GM12878 (cell line): ENCODE results near the gene SPRYD7. TPM values are rescaled to one million over a fixed set of nuclear protein-coding genes. Genes with fewer than 3 reads are reported as not detected.

ENCODE experiments used
- ATAC-seq: fragments of 200-7000 bp; cut with Tn5 transposase; 3 replicates; pipeline ENCODE4 v1.9.1; 2020; ENCODE audit warnings: mild to moderate bottlenecking, moderate library complexity
- BruUV-seq: library from RNA; stranded (reverse); fragments of 400-500 nt; replicated peaks from 2 replicates; lab custom pipeline; 2021; lab: Mats Ljungman, UMichigan
- CTCF ChIA-PET: fragments of 300-600 bp; sonication (Branson Sonifier 250); formaldehyde crosslinking; extraction: SDS; loops from one replicate; lab custom pipeline; 2021; ENCODE audit warnings: inconsistent platforms; lab: Yijun Ruan, JAX
- POLR2A ChIA-PET: fragments of 350-600 bp; formaldehyde crosslinking; extraction: SDS; loops from one replicate; lab custom pipeline; 2021; ENCODE audit warnings: inconsistent platforms; lab: Charles Lee
- RAD21 ChIA-PET: fragments of 300-600 bp; sonication (Branson Sonifier 250); formaldehyde crosslinking; loops from one replicate; lab custom pipeline; 2023; ENCODE audit warnings: antibody characterized with exemption; ENCODE audit not compliant: unreplicated experiment; lab: Charles Lee
- SMC1A ChIA-PET: fragments of 300-600 bp; sonication (Branson Sonifier 250); formaldehyde crosslinking; loops from one replicate; lab custom pipeline; 2023; ENCODE audit not compliant: unreplicated experiment, uncharacterized antibody; lab: Charles Lee
- DNase-seq: peaks from one replicate; pipeline ENCODE4 v3.0.0-alpha.2; 2011; ENCODE audit warnings: low read depth, low spot score
- FAIRE-seq: peaks from 3 replicates; lab custom pipeline; 2011; peaks lifted over from hg19 to GRCh38; lab: Jason Lieb, UNC
- H2AFZ ChIP-seq: 2 replicates; pipeline ENCODE4 v1.6.0; 2011; ENCODE audit warnings: low read depth, low read length, control low read depth; ENCODE audit not compliant: control insufficient read depth
- H3K27ac ChIP-seq: 2 replicates; pipeline ENCODE4 v1.5.1; 2011; ENCODE audit warnings: control low read depth; ENCODE audit not compliant: control insufficient read depth, insufficient read depth
- H3K27me3 ChIP-seq, 2 experiments: replicated peaks in 1 of 2; 2 replicates each; pipeline versions ENCODE4 v1.6.0 to v1.6.1; 2011; ENCODE audit warnings: low read length in 1 of 2; ENCODE audit not compliant: control insufficient read depth in 2 of 2, insufficient read depth in 2 of 2
- H3K36me3 ChIP-seq, 2 experiments: 2 replicates each; pipeline ENCODE4 v1.5.1; 2011; ENCODE audit warnings: low read length in 1 of 2; ENCODE audit not compliant: control insufficient read depth in 2 of 2, insufficient read depth in 2 of 2
- H3K4me1 ChIP-seq: 2 replicates; pipeline ENCODE4 v1.6.1; 2011; ENCODE audit warnings: mild to moderate bottlenecking, low read length, moderate library complexity, mixed read lengths; ENCODE audit not compliant: control insufficient read depth, insufficient read depth
- H3K4me2 ChIP-seq: 2 replicates; pipeline ENCODE4 v1.6.0; 2011; ENCODE audit warnings: control low read depth; ENCODE audit not compliant: control insufficient read depth, insufficient read depth
- H3K4me3 ChIP-seq: fragments of 200-600 bp; sonication (generic); 2 replicates; pipeline ENCODE4 v1.5.1; 2016
- H3K79me2 ChIP-seq: 2 replicates; pipeline ENCODE4 v1.6.0; 2011; ENCODE audit warnings: low read length; ENCODE audit not compliant: control insufficient read depth, insufficient read depth
- H3K9ac ChIP-seq: 2 replicates; pipeline ENCODE4 v1.8.0; 2011; ENCODE audit warnings: low read length, control low read depth, mixed read lengths; ENCODE audit not compliant: control insufficient read depth, insufficient read depth
- H3K9me3 ChIP-seq: replicated peaks from 3 replicates; pipeline ENCODE4 v1.5.1; 2011; ENCODE audit warnings: mild to moderate bottlenecking, low read length; ENCODE audit not compliant: control insufficient read depth, insufficient read depth
- H4K20me1 ChIP-seq: 2 replicates; pipeline ENCODE4 v1.6.0; 2011; ENCODE audit not compliant: control insufficient read depth, insufficient read depth
- BCL3 ChIP-seq: IDR thresholded peaks from 2 replicates; pipeline ENCODE4 v1.6.1; 2011; ENCODE audit warnings: borderline replicate concordance, low read depth, mild to moderate bottlenecking, moderate library complexity, low read length; ENCODE audit not compliant: insufficient read depth, poor library complexity, severe bottlenecking
- CEBPB ChIP-seq, 2 experiments: fragments of 150-350 bp in 1 of 2; IDR thresholded peaks; 2 replicates each; pipeline ENCODE4 v1.6.1; 2012 to 2014; ENCODE audit warnings: low read depth in 2 of 2, low read length in 2 of 2, borderline replicate concordance in 1 of 2, inconsistent platforms in 1 of 2
- CREB1 ChIP-seq: IDR thresholded peaks from 2 replicates; pipeline ENCODE4 v1.6.1; 2012; ENCODE audit warnings: low read depth, mild to moderate bottlenecking, inconsistent platforms
- FOXK2 ChIP-seq: fragments of 450-650 bp; IDR thresholded peaks from 2 replicates; pipeline ENCODE4 v1.6.1; 2017; ENCODE audit warnings: mild to moderate bottlenecking, moderate library complexity
- NKRF ChIP-seq: fragments of 450-650 bp; conservative IDR thresholded peaks from 2 replicates; pipeline ENCODE4 v1.6.1; 2017; ENCODE audit warnings: mild to moderate bottlenecking, moderate library complexity
- NR2F1 ChIP-seq: fragments of 450-650 bp; conservative IDR thresholded peaks from 2 replicates; pipeline ENCODE4 v1.6.1; 2017; ENCODE audit warnings: mild to moderate bottlenecking
- PKNOX1 ChIP-seq: fragments of 450-650 bp; IDR thresholded peaks from 2 replicates; pipeline ENCODE4 v1.6.1; 2016; ENCODE audit warnings: mild to moderate bottlenecking
- SMARCA5 ChIP-seq: fragments of 450-650 bp; IDR thresholded peaks from 2 replicates; pipeline ENCODE4 v1.6.1; 2017; ENCODE audit warnings: mild to moderate bottlenecking
- TARDBP ChIP-seq: IDR thresholded peaks from 2 replicates; pipeline ENCODE4 v1.6.1; 2016; ENCODE audit warnings: borderline replicate concordance
- TCF3 ChIP-seq: IDR thresholded peaks from 2 replicates; pipeline ENCODE4 v1.6.1; 2012; ENCODE audit warnings: low read depth, mild to moderate bottlenecking, low read length, borderline replicate concordance; ENCODE audit not compliant: insufficient read depth
- ZNF217 ChIP-seq: fragments of 450-650 bp; IDR thresholded peaks from 2 replicates; pipeline ENCODE4 v1.6.1; 2017; ENCODE audit warnings: antibody characterized with exemption, mild to moderate bottlenecking
- WGBS: methylation state at CpG from one replicate; pipeline ENCODE4 v1.1.6; 2016; ENCODE audit warnings: low lambda C conversion rate; ENCODE audit not compliant: insufficient replicate concordance, insufficient coverage; ENCODE audit errors: missing lambda C conversion rate; 5-methylcytosine and 5-hydroxymethylcytosine counted together
- in situ Hi-C: fragments of 300-500 bp; cut with MboI; formaldehyde crosslinking; loops from 9 replicates; pipeline ENCODE4 v1.14.3; 2018; ENCODE audit warnings: mixed read lengths
- intact Hi-C: fragments of 100-400 bp; cut with micrococcal nuclease; formaldehyde crosslinking; loops from one replicate; pipeline ENCODE4 v1.14.2; 2022; ENCODE audit not compliant: unreplicated experiment
- polyA plus RNA-seq, 11 experiments: library from polyadenylated mRNA; depleted of rRNA in 4 of 11; unstranded in 6 of 11; stranded (reverse) in 5 of 11; fragments of >200 nt; fragmentation: Nextera tagmentation in 4 of 11; fragmentation: Illumina TruSeq in 1 of 11; extraction: Ambion mirVana in 4 of 11; extraction: Trizol in 1 of 11; gene quantifications; 1 replicate in 1 of 11; 2 replicates in 10 of 11; pipeline versions ENCODE4 v1.2.1 to v1.2.3, GENCODE V29; 2011 to 2016; ENCODE audit warnings: inconsistent platforms in 2 of 11, missing spikeins in 2 of 11, low read depth in 1 of 11
- total RNA-seq, 4 experiments: library from RNA; depleted of rRNA in 3 of 4; stranded (reverse); fragments of >200 nt in 3 of 4; fragmentation: Illumina TruSeq in 1 of 4; extraction: Trizol in 1 of 4; gene quantifications; 2 replicates each; pipeline versions ENCODE4 v1.2.1 to v1.2.3, GENCODE V29; 2013 to 2021

The SPRYD7 gene
- total and polyA plus RNA-seq, 10 of the 15 experiments (the other 5 are each of a cell fraction or from before 2014, with no cell fraction given): 5.3 to 18.7 (median 9.6) TPM

DNA sequence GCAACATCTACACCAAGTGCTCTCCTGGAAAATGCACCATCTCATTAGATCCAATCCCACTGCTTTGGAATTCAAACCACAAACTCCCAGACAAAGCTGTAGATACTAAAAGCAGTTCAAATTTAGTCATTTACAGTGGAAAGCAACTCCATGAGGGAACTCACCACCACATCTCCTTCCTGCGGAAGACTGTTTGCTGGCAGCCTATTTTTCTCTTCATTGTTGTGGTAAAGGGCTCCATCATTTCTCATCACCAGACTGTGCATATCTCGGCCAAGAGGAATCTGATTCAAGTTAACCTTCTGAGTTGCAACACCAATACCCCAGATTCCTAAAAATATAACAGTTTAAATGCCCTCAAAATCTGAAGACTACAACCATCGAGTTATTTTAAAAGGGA is 8.4 kb downstream of the SPRYD7 start:
- no peak for FAIRE-seq
- TF ChIP-seq TCF3 (no peak), CREB1 (no peak), PKNOX1 (no peak), NKRF (no peak), FOXK2 (no peak), ZNF217 (no peak), NR2F1 (no peak), BCL3 (no peak), TARDBP (no peak), SMARCA5 (no peak), CEBPB (IDR thresholded peaks at IDR 0.05; ENCODE audit: borderline replicate concordance in 1 of 2, low read depth in 2 of 2, low read length in 2 of 2) (no peak)
- TF ChIP-seq, all 136 proteins: peak for 0
- CTCF ChIA-PET: no interaction called here
- 49% methylated on average over 3 of the region's 3 CpGs for WGBS
- POLR2A ChIA-PET: no interaction called here
- RAD21 ChIA-PET: interaction anchor here (1.1 kb wide), 1 partner anchor 8 kb away, joined by 4 read pairs; the partner anchor contains the start of gene SPRYD7
- Histone ChIP-seq H3K4me2 (no peak overlapping the region), H3K36me3 (peaks cover 0 to 11% of the 10 kb centered on the region in 2 experiments; a peak in 1 of 4 replicates), H3K79me2 (no peaks in the 10 kb centered on the region), H3K27me3 (no peaks in the 10 kb centered on the region), H4K20me1 (no peaks in the 10 kb centered on the region), H3K27ac (no peak overlapping the region), H3K9ac (no peak overlapping the region), H3K4me1 (peaks cover 5% of the 10 kb centered on the region), H3K9me3 (no peaks in the 10 kb centered on the region), H2AFZ (no peak overlapping the region), H3K4me3 (no peak overlapping the region)
- ATAC-seq: no peak
- DNase-seq: no peak
- SMC1A ChIA-PET: interaction anchor here (0.6 to 0.7 kb wide), 2 partner anchors 109 to 203 kb away, joined by 3 to 4 read pairs; no protein-coding TSS in a partner anchor
- in situ Hi-C loops: no loop called here
- BruUV-seq: no TSS peak
- intact Hi-C loops: no loop called here
